Measurements from ENCODE around the gene REXO5. TPM values are rescaled to one million over a fixed set of nuclear protein-coding genes. Genes with fewer than 3 reads are reported as not detected.
"Not testable (repeated sequence)": the region's sequence is repeated elsewhere in the genome, so short reads cannot be mapped to it uniquely, and the experiment has no call there.

REXO5 gene
- total and polyA plus RNA-seq, 2 donors (not counting 1 experiment from before 2014, with no cell fraction given): 0.42 to 1.3 TPM

- H3K4me3 Mint-ChIP-seq: no peak overlapping the region
- H3K9me3 ChIP-seq (ENCODE audit: control extremely low read depth in 1 of 3, control insufficient read depth in 2 of 3, insufficient read depth in 1 of 3, low read length in 2 of 3): no peaks in the 10 kb centered on the region
- no peak for TF ChIP-seq CTCF (IDR thresholded peaks at IDR 0.05)
- TF ChIP-seq EZH2 (IDR thresholded peaks at IDR 0.05; ENCODE audit: borderline replicate concordance, insufficient read depth, low read depth, low read length, poor library complexity, severe bottlenecking): no peak
Measured at GRCh38 chr16:20803561-20804214, 2.6 kb upstream of the REXO5 start.

GRCh38 chr16:20805684-20806167, 601 bp upstream of the REXO5 start:
- Histone ChIP-seq H3K4me3 (ENCODE audit: control extremely low read depth in 1 of 5, extremely low read depth in 1 of 5, insufficient read depth in 1 of 5, low read depth in 2 of 5, low read length in 4 of 5) (peak overlapping the region; percentile 78 to 85 (median 85)), H3K27ac (ENCODE audit: low read length in 2 of 2) (peak overlapping the region; percentile 47 to 61), H2AFZ (ENCODE audit: insufficient read depth, low read depth, low read length, poor library complexity, severe bottlenecking) (peak overlapping the region; percentile 92), H3K4me2 (replicated peaks; ENCODE audit: low read depth, low read length, poor library complexity, severe bottlenecking) (peak overlapping the region; percentile 81), H3K4me1 (ENCODE audit: control insufficient read depth in 2 of 2, insufficient read depth in 2 of 2, low read length in 2 of 2) (peaks cover 5 to 19% of the 10 kb centered on the region in 2 donors), H3K9ac (ENCODE audit: low read length) (peak overlapping the region; percentile 70)
- H3K9me3 ChIP-seq (ENCODE audit: control extremely low read depth in 1 of 3, control insufficient read depth in 2 of 3, insufficient read depth in 1 of 3, low read length in 2 of 3); H3K27me3 Mint-ChIP-seq; H4K20me1 ChIP-seq (ENCODE audit: control insufficient read depth, insufficient read depth, low read length, poor library complexity, severe bottlenecking); H3K9me3 Mint-ChIP-seq (ENCODE audit: insufficient read depth); H3K36me3 ChIP-seq (replicated peaks in 1 of 2; ENCODE audit: control extremely low read depth in 1 of 2, control insufficient read depth in 1 of 2, extremely low read depth in 1 of 2, insufficient read depth in 2 of 2, low read length in 1 of 2); ATAC-seq (ENCODE audit: low read depth); H3K27me3 ChIP-seq (replicated peaks in 1 of 4; ENCODE audit: control extremely low read depth in 1 of 4, control insufficient read depth in 3 of 4, insufficient read depth in 4 of 4, low read length in 3 of 4); H3K79me2 ChIP-seq (ENCODE audit: control insufficient read depth, insufficient read depth, low read length): not testable (repeated sequence)
- intact Hi-C loops (cut with micrococcal nuclease): loop anchor here (1.0 to 5.0 kb wide), 2 partner anchors 43 to 64 kb away; partner anchors contain the start of genes ACSM3 and THUMPD1
- peak; percentile 10 for DNase-seq
- 24% methylated on average over 10 of the region's 12 CpGs for WGBS (ENCODE audit: insufficient coverage)
- H3K4me3 Mint-ChIP-seq: peak overlapping the region; percentile 91
- peak overlapping the region; percentile 75 for H3K27ac Mint-ChIP-seq
- CTCF ChIA-PET: interaction anchor here (1.2 to 1.6 kb wide), 2 partner anchors 11 kb away, joined by 3 read pairs; no protein-coding TSS in a partner anchor
- H3K4me1 Mint-ChIP-seq: peaks cover 15% of the 10 kb centered on the region
- POLR2A ChIA-PET: interaction anchor here (0.6 kb wide), 1 partner anchor 32 kb away, joined by 3 read pairs; no protein-coding TSS in a partner anchor

More at GRCh38 chr16:20803561-20804214, 2.6 kb upstream of the REXO5 start:
- intact Hi-C loops (cut with micrococcal nuclease): no loop called here
- Histone ChIP-seq H4K20me1 (ENCODE audit: control insufficient read depth, insufficient read depth, low read length, poor library complexity, severe bottlenecking) (no peaks in the 10 kb centered on the region), H3K36me3 (replicated peaks in 1 of 2; ENCODE audit: control extremely low read depth in 1 of 2, control insufficient read depth in 1 of 2, extremely low read depth in 1 of 2, insufficient read depth in 2 of 2, low read length in 1 of 2) (no peaks in the 10 kb centered on the region), H3K27me3 (replicated peaks in 1 of 4; ENCODE audit: control extremely low read depth in 1 of 4, control insufficient read depth in 3 of 4, insufficient read depth in 4 of 4, low read length in 3 of 4) (no peaks in the 10 kb centered on the region), H3K27ac (ENCODE audit: low read length in 2 of 2) (no peak overlapping the region), H3K4me3 (ENCODE audit: control extremely low read depth in 1 of 5, extremely low read depth in 1 of 5, insufficient read depth in 1 of 5, low read depth in 2 of 5, low read length in 4 of 5) (no peak overlapping the region), H3K79me2 (ENCODE audit: control insufficient read depth, insufficient read depth, low read length) (no peaks in the 10 kb centered on the region), H3K9ac (ENCODE audit: low read length) (no peak overlapping the region), H3K4me1 (ENCODE audit: control insufficient read depth in 2 of 2, insufficient read depth in 2 of 2, low read length in 2 of 2) (peaks cover 5 to 19% of the 10 kb centered on the region in 2 donors), H2AFZ (ENCODE audit: insufficient read depth, low read depth, low read length, poor library complexity, severe bottlenecking) (no peak overlapping the region), H3K4me2 (replicated peaks; ENCODE audit: low read depth, low read length, poor library complexity, severe bottlenecking) (no peak overlapping the region)
- 95% methylated on average over 4 of the region's 7 CpGs for WGBS (ENCODE audit: insufficient coverage)
- peaks cover 15% of the 10 kb centered on the region for H3K4me1 Mint-ChIP-seq
- ChIA-PET POLR2A (no interaction called here), CTCF (no interaction called here)
- ATAC-seq (ENCODE audit: low read depth) (no peak), DNase-seq (no peak)
- no peaks in the 10 kb centered on the region for H3K27me3 Mint-ChIP-seq
- H3K9me3 Mint-ChIP-seq (ENCODE audit: insufficient read depth): no peaks in the 10 kb centered on the region
- no peak overlapping the region for H3K27ac Mint-ChIP-seq

Measured in B cell (primary cell).